ENCODE data around the gene SLC46A3. TPM values are rescaled to one million over a fixed set of nuclear protein-coding genes. Genes with fewer than 3 reads are reported as not detected.

The SLC46A3 gene
- total and polyA plus RNA-seq, 2 experiments from 2014 or later = 27.9 to 48.5 TPM

DNA sequence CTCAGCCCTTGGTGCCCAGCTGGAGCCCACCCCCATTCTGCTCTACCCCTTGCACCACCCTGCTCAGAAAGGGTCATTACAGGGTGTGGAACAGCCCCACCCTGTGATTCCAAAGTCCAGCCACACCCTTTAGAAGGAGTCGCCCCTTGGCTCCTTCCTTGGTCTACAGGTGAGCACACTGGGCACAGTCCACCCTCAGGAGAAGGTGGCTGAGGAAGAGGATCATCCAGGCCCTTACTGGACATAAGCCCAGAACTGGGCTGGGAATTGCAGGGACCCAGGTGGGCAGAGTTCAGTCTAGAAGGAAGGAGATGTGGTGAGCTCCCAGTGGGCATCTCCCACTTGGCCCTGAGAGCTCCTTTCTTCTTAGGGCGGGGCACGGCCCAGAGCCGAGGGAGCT lies 8.6 kb downstream of the SLC46A3 start:
- Histone ChIP-seq H3K27ac (peak overlapping the region; percentile 2), H3K27me3 (no peaks in the 10 kb centered on the region)

GRCh38 chr13:28707629-28708427 lies 10.9 kb downstream of the SLC46A3 start:
- no peaks in the 10 kb centered on the region for H3K36me3 ChIP-seq (replicated peaks; ENCODE audit: insufficient read depth, low read depth)
- no peaks in the 10 kb centered on the region for H4K20me1 ChIP-seq (ENCODE audit: insufficient read depth, poor library complexity, severe bottlenecking)
- H3K4me1 ChIP-seq (ENCODE audit: insufficient read depth) = no peaks in the 10 kb centered on the region
- H3K27ac ChIP-seq = no peak overlapping the region
- H3K4me2 ChIP-seq = peak overlapping the region; percentile 23
- H3K4me3 ChIP-seq = no peak overlapping the region
- no peaks in the 10 kb centered on the region for H3K9me3 ChIP-seq (ENCODE audit: low read depth)
- H3K9me2 ChIP-seq (replicated peaks; ENCODE audit: insufficient read depth) = no peaks in the 10 kb centered on the region
- no peaks in the 10 kb centered on the region for H3K27me3 ChIP-seq
- WGBS (ENCODE audit: low lambda C conversion rate, missing lambda C conversion rate) = 82% methylated on average over 5 of the region's 5 CpGs
- H3K79me2 ChIP-seq = no peaks in the 10 kb centered on the region
- DNase-seq (ENCODE audit: low spot score) = peak; percentile 27
- TF ChIP-seq EZH2phosphoT487 (IDR thresholded peaks at IDR 0.05; ENCODE audit: low read depth, severe bottlenecking, unreplicated experiment) (no peak), EZH2 (IDR thresholded peaks at IDR 0.05; ENCODE audit: borderline replicate concordance) (no peak)
- TF ChIP-seq, protein P1, sequence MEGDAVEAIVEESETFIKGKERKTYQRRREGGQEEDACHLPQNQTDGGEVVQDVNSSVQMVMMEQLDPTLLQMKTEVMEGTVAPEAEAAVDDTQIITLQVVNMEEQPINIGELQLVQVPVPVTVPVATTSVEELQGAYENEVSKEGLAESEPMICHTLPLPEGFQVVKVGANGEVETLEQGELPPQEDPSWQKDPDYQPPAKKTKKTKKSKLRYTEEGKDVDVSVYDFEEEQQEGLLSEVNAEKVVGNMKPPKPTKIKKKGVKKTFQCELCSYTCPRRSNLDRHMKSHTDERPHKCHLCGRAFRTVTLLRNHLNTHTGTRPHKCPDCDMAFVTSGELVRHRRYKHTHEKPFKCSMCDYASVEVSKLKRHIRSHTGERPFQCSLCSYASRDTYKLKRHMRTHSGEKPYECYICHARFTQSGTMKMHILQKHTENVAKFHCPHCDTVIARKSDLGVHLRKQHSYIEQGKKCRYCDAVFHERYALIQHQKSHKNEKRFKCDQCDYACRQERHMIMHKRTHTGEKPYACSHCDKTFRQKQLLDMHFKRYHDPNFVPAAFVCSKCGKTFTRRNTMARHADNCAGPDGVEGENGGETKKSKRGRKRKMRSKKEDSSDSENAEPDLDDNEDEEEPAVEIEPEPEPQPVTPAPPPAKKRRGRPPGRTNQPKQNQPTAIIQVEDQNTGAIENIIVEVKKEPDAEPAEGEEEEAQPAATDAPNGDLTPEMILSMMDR (IDR thresholded peaks at IDR 0.05; ENCODE audit: poor library complexity) = no peak
- no peak overlapping the region for H2AFZ ChIP-seq

More for the DNA sequence above, 8.6 kb downstream of the SLC46A3 start:
- WGBS (ENCODE audit: low lambda C conversion rate, missing lambda C conversion rate) = 80% methylated on average over 4 of the region's 4 CpGs
- H3K4me2 ChIP-seq = no peak overlapping the region
- no peaks in the 10 kb centered on the region for H3K4me1 ChIP-seq (ENCODE audit: insufficient read depth)
- H3K9me3 ChIP-seq (ENCODE audit: low read depth) = no peaks in the 10 kb centered on the region
- H3K9me2 ChIP-seq (replicated peaks; ENCODE audit: insufficient read depth) = no peaks in the 10 kb centered on the region
- H4K20me1 ChIP-seq (ENCODE audit: insufficient read depth, poor library complexity, severe bottlenecking) = no peaks in the 10 kb centered on the region
- no peaks in the 10 kb centered on the region for H3K36me3 ChIP-seq (replicated peaks; ENCODE audit: insufficient read depth, low read depth)
- TF ChIP-seq, protein P1 (IDR thresholded peaks at IDR 0.05; ENCODE audit: poor library complexity) = no peak
- TF ChIP-seq EZH2phosphoT487 (IDR thresholded peaks at IDR 0.05; ENCODE audit: low read depth, severe bottlenecking, unreplicated experiment) (no peak), EZH2 (IDR thresholded peaks at IDR 0.05; ENCODE audit: borderline replicate concordance) (no peak)
- no peak for DNase-seq (ENCODE audit: low spot score)
- no peak overlapping the region for H2AFZ ChIP-seq
- H3K79me2 ChIP-seq = no peaks in the 10 kb centered on the region
- no peak overlapping the region for H3K4me3 ChIP-seq

- H3K36me3 ChIP-seq (replicated peaks; ENCODE audit: insufficient read depth, low read depth) = no peaks in the 10 kb centered on the region
- no peaks in the 10 kb centered on the region for H3K9me2 ChIP-seq (replicated peaks; ENCODE audit: insufficient read depth)
- H4K20me1 ChIP-seq (ENCODE audit: insufficient read depth, poor library complexity, severe bottlenecking) = no peaks in the 10 kb centered on the region
- H3K27me3 ChIP-seq = no peaks in the 10 kb centered on the region
- H3K4me1 ChIP-seq (ENCODE audit: insufficient read depth) = no peaks in the 10 kb centered on the region
- H3K4me3 ChIP-seq = no peak overlapping the region
- no peak for DNase-seq (ENCODE audit: low spot score)
- no peaks in the 10 kb centered on the region for H3K79me2 ChIP-seq
- no peak for TF ChIP-seq EZH2 (IDR thresholded peaks at IDR 0.05; ENCODE audit: borderline replicate concordance)
- TF ChIP-seq, protein P1 (IDR thresholded peaks at IDR 0.05; ENCODE audit: poor library complexity) = no peak
- no peak for TF ChIP-seq EZH2phosphoT487 (IDR thresholded peaks at IDR 0.05; ENCODE audit: low read depth, severe bottlenecking, unreplicated experiment)
- no peak overlapping the region for H3K27ac ChIP-seq
- H3K4me2 ChIP-seq = peak overlapping the region; percentile 11
- WGBS (ENCODE audit: low lambda C conversion rate, missing lambda C conversion rate) = 63% methylated on average over 5 of the region's 5 CpGs
- no peak overlapping the region for H2AFZ ChIP-seq
- no peaks in the 10 kb centered on the region for H3K9me3 ChIP-seq (ENCODE audit: low read depth)
These were observed 13.2 kb downstream of the SLC46A3 start for GRCh38 chr13:28705461-28706083.

Data from hepatocyte (in vitro differentiated cells).